Stimulated activated CD4-positive, alpha-beta T cell treated with anti-CD3 and anti-CD28 coated beads, Interleukin-2, amount 100 ng/mL, for 4 hours (primary cell): ENCODE measurements around the gene CMTM1.

Experiments used
- DNase-seq: peaks from one replicate; pipeline ENCODE4 v3.0.0-alpha.2; 2020; ENCODE audit warnings: low read depth

The CMTM1 gene

GRCh38 chr16:66566051-66566901 is at the start of gene CMTM1:
CMTM1 (plus strand) TSS chr16:66566439; CDS start chr16:66566514, 75 bp downstream.
- no peak for DNase-seq

- no peak for DNase-seq
These were observed 49.8 kb upstream of the CMTM1 start for GRCh38 chr16:66516509-66516807.

GRCh38 chr16:66516808-66517585 is 49.2 kb upstream of the CMTM1 start:
- peak; percentile 54 for DNase-seq

GRCh38 chr16:66517586-66518263 is 48.5 kb upstream of the CMTM1 start:
- no peak for DNase-seq

GRCh38 chr16:66519482-66520373 is 46.5 kb upstream of the CMTM1 start:
- DNase-seq: no peak

- DNase-seq: no peak
These were observed 45.7 kb upstream of the CMTM1 start for GRCh38 chr16:66520406-66521170.

GRCh38 chr16:66521252-66521713 is 45.0 kb upstream of the CMTM1 start:
- DNase-seq: no peak

- DNase-seq: peak; percentile 93
These were observed 44.1 kb upstream of the CMTM1 start for GRCh38 chr16:66521951-66522771.

GRCh38 chr16:66522816-66523590 is 43.2 kb upstream of the CMTM1 start:
- no peak for DNase-seq

GRCh38 chr16:66523861-66524354 is 42.3 kb upstream of the CMTM1 start:
- DNase-seq: no peak

GRCh38 chr16:66524601-66525164 is 41.6 kb upstream of the CMTM1 start:
- DNase-seq: no peak

GRCh38 chr16:66525396-66526180 is 40.7 kb upstream of the CMTM1 start:
- DNase-seq: no peak

- DNase-seq: no peak
These were observed 37.9 kb upstream of the CMTM1 start for GRCh38 chr16:66528294-66528693.

GRCh38 chr16:66529475-66529874 is 36.8 kb upstream of the CMTM1 start:
- DNase-seq: no peak

GRCh38 chr16:66534376-66534799 is 31.9 kb upstream of the CMTM1 start:
- no peak for DNase-seq

GRCh38 chr16:66536525-66536924 is 29.7 kb upstream of the CMTM1 start:
- no peak for DNase-seq

- DNase-seq: no peak
These were observed 29.0 kb upstream of the CMTM1 start for GRCh38 chr16:66537236-66537635.

- DNase-seq: no peak
These were observed 27.3 kb upstream of the CMTM1 start for GRCh38 chr16:66538910-66539309.
